Stromal cell of bone marrow (primary cell): Measurements from ENCODE around the gene THOC7.
A peak's percentile ranks its signal among the peaks of the same experiment; 100 is the strongest.

Experiments used
- DNase-seq: peaks from one replicate; pipeline ENCODE4 v3.0.0-alpha.2; 2012; ENCODE audit warnings: low read depth

THOC7 gene

DNA sequence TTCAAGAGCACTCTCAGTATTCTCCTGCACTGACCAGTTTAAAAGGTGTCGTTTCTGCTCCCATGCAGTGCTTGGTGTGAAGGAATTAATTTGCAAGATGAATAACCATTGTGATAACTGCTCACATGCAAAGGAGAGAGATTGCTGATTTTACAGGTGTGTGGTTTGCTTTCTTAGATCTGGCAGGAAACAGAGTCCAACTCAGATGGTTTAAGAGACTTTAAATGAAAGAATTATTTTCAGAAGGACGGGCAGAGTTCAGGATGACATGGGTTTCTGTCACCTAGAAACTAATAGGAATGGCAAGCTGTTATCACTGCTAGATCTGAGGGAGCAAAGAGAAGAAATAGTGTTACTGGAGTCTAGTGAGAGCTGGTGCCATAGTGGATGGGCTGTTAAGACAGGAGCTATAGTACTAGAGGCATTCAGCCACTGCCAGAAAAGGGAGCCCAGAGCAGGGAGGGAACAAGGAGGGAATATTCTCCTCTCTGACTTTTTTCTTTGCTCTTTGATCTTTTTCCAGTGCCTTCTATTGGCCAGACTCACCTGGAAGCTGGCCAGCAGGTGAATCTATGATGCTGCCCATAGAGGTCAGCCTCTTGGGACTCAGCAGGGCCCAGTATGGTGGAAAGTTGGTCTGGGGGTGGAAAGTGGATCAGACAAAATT, 14.9 kb upstream of the THOC7 start:
- DNase-seq: no peak

DNA sequence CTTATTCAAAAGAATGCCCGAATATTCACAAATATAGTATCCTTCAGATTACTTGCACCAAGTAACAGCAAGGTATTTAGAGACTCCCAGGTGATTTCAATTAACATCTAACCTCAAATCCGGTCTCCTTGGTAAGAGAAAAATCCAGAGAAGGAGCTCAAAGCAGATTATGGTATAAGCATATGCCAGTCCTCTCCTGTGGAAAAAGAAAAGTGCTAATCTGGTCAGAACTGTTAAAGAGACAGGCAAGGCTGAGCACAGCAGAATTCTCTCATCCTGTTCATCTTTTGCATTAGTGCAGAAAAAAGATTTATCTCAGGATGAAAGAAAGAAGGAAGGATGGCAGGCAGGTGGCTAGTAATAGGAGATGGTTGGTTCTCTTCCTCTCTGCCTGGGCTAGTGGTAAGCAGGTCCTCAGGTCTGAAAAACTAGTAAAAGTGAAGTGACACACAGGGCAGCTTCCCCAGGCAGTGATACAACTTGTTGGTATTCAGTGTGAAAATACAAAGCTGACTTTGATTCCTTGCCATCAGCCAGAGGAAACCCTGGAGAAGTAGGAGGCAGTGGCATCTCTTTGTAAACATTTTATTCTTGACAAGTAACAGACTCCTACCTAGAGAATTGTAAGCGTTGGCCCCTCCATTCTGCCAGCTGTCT, 14.3 kb upstream of the THOC7 start:
- DNase-seq: no peak

- no peak for DNase-seq
Observed at GRCh38 chr3:63876260-63876659, 12.7 kb upstream of the THOC7 start.

DNA sequence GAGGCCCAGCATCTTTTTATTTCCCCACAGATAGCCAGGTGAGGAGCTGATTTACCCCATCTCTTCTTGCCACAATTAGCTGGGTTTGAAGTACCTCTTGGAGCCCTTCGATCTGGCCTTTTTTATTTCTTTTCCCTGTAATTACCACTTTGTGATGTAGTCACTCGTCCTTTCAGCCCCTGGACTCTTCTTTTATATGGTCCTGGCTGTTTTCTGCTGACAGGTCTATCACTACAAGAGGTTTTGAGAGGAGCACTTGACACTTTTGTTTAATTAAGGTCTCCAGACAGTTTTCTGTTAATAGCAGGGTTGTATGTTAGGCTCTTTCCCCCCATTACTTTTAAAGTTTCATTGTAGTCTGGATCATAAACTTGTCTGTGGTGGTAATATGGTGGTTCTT, 11.9 kb upstream of the THOC7 start:
- no peak for DNase-seq

GRCh38 chr3:63874769-63875168, 11.2 kb upstream of the THOC7 start:
- DNase-seq: no peak

GRCh38 chr3:63872135-63872924, 8.7 kb upstream of the THOC7 start:
- peak; percentile 68 for DNase-seq

- DNase-seq: no peak
Observed at GRCh38 chr3:63870615-63871005, 7.0 kb upstream of the THOC7 start.

DNA sequence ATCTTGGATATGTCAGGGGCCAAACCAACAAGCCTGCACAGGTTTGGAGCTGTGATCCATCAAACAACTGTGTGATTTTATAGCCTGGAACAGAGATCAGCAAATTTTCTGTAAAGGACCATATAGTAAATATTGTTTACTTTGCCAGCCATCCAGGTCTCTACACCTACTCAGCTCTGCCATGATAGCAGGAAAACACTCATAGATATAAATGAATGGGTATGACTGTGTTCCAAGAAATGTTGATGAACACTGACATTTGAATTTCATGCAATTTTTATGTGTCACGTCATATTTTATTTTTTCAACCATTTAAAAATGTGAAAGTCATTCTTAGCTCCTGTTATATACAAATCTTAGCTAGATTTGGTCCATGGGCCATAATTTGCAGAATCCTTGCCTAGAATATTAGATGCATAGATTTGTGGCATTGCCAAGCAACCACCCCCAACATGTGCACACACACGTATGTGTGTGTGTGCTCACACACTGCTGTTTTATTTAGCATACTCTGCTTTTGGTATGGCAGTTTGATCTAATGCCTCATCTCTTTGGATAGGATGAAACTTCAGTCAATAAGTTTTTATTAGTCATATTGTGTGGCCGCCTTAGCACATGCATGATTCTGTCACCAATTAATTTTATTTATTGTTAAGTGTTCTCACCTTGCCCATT, 6.5 kb upstream of the THOC7 start:
- no peak for DNase-seq

DNA sequence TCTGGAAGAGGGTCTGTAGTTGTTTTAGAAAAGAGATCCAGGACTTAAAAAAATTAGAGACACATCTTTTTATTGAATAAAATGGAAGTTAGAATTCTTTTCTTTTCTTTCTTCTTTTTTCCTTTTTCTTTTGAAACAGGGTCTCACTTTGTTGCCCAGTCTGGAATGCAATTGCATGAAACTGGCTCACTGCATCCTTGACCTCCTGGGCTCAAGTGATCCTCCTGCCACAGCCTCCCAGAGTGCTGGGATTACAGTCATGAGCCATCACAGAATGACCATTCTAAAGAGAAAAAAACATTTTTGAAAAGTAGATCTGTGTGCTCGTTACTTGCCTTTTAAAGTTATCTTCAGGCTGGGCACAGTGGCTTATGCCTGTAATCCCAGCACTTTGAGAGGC, 3.6 kb upstream of the THOC7 start:
- DNase-seq: no peak

DNA sequence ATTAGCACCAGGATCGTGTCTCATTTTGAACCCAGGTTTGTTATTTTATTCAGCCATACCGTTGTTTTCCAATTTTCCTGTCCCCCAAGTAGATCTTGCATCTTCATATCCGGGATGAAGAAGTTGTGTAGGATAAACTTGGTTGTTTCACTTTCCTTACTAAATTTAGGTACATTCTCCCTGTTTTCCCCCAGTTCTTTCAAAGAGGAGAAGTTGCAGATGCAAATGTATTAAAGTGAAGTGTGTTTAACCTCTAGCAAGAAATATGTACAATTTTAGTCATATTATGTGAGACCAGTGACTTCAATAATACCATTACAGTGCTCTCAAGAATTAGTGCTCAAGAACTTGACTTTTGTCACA, 1.3 kb upstream of the THOC7 start:
- DNase-seq: no peak

DNA sequence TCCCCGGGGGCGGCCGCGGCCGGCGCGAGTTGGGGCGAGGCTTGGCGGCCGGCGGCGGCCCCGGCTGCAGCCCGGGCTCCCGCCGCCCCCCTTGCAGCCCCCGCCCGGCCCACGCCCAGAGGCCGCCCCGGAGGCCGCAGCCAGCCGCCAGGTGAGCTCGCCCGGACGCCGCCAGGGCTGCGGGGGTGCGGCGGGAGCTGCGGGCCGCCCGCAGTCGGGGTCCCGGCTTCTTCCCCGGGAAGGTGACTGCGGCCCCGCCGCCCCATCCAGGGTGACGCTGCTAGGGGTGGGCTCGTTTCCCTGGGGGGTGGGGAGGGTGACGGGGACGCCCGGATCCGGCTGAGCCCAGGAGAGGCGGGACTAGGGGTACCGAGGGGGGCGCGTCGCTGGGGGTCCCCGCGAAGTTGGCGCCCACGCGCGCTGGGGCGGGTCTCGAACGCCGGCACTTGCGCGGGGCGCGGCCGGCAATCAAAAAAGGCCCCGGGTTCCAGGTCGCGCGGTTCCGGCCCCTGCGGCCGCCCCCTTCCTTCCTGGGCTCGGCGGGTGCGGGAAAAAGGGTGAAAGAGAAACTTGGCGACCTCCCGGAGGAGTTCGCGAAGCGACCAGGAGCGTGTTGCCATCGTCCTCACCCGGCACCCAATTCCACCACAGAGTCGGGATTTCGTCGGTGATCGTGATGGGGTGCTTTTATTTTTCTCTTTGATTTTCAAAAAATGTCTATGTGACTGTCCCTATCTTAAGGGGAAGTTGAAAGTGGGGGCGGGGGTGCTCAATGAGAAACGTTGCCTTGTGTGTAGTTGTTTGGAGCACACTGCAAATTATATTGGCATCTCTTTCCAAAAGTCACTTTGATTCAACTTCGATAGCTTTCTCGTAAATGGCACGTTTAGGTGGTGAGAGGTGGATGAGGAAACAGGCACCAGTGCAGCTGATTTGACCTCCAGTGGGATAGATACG, 681 bp upstream of the THOC7 start:
- no peak for DNase-seq

DNA sequence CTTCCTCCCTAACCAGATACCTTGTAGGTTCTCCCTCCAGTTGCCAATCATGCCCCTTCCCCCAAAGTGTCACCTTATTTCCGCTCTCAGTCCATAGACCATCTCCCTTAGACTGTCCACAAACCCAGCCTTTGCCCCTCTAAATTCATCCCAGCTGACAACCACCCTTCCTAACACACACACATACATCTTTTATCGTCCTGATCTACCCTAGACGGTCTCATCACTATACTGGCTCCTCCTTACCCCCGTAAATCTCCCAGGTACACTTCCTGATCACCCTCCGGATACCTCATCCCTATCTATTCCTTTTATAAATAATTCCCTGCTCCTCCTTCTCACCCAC, 828 bp downstream of the THOC7 start:
- no peak for DNase-seq

- no peak for DNase-seq
Observed at GRCh38 chr3:63861306-63861705, 2.3 kb downstream of the THOC7 start.

DNA sequence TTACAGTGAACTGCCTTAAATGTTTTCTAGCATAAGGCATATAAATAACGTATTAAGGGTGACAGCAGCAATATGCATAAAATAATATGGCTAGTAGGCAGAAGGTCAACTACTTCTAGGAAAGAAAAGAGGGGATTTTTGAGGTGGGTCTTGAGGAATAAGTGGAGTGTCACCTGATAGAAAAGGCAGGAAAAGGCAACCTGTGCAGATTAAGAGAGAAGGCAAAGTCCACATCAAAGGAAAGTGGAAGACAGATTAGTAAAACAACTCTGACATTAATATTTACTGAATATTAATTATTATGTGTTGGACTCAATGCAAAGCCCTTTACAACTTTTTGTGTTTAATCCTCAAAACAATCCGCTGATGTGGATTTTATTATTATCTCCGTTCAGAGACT, 2.8 kb downstream of the THOC7 start:
- no peak for DNase-seq

- no peak for DNase-seq
Observed at GRCh38 chr3:63857311-63857710, 6.3 kb downstream of the THOC7 start.

GRCh38 chr3:63855333-63855940, 8.2 kb downstream of the THOC7 start:
- no peak for DNase-seq

DNA sequence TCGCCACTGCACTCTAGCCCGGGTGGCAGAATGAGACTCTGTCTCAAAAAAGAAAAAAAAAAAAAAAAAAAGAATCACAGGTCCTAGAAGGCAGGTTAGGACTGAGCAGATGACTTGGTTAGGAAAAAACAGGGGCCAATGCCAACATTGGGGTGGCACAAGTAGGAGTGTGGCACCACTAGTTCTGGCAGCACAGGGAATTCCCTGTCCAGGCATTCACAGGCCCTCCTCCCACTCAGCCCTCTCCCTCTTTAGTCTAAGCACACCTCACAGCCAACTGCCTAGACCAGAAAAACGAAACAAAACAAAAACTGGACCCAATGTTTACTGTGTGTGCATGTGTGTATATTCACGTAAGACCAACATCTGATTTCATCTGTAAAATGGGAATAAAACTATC, 10.5 kb downstream of the THOC7 start:
- DNase-seq: no peak

DNA sequence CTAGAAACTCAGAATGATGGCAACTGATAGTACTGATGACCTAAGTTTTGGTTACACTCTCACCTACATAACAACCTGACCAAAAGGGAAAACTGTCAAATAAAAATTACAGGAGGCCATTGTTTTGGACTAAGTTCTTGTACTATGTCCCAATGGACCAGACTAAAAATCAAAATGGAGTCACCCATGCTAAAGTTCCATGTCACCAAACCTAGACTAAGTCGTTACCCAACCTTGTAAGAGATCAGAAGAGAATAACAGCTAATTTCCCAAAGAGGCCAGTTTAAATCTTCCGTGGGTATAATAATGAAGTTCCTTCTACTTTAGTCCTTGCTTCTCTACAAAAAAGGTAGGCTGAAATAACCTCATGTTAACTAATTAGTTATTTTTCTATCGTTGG, 12.3 kb downstream of the THOC7 start:
- no peak for DNase-seq

GRCh38 chr3:63849175-63849574, 14.4 kb downstream of the THOC7 start:
- no peak for DNase-seq

GRCh38 chr3:63847718-63848450, 15.7 kb downstream of the THOC7 start:
- no peak for DNase-seq

DNA sequence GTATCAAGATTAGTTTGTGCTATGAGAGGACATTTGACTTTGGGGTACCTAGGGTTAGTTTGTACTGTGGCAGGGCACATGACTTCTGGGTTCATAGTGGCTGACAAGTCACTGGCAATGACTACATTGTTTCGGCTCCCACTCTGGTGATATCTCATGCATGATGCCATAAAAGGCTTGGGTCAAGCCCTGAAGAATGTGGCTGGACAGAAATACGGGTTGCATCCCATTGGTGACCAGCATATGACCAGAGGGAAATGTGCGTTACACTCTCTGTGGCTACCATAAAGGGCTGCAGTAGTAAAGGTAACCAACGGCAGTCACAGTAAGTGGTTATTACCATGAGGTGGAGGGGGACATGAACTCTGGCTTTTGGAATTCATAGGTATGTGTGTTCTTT, 18.4 kb downstream of the THOC7 start:
- DNase-seq: no peak
